Measurements from ENCODE around the gene PKP4. TPM values are rescaled to one million over a fixed set of nuclear protein-coding genes. Genes with fewer than 3 reads are reported as not detected.

PKP4 gene
- total and polyA plus RNA-seq, 9 of the 15 experiments (the other 6 are each of a cell fraction or from before 2014, with no cell fraction given) = 24.6 to 99.1 (median 74.0) TPM

DNA sequence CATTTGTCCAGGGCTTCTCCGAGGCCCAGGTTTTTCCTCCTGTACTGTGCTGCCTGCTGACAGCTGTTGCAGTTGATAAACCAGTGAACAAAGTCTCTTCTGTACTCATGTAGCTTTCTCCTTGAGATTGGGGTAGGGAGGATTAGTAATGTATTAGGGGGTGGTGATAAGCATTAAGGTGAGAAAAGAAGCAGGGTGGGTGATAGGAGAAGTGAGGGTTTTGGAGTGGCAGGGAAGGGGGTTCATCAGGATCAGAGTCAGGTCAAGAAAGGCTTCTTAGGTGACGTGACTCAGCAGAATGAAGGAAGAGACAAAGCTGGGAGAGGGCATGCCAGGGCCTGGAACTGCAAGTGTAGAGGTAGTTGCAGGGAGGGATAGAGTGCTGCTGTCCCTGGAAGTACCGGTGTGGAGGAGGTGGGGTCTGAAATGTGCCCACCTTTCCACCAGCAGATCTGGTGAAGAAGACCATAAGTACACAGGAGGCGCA, 48.7 kb downstream of the PKP4 start (continued):
- TF ChIP-seq CXXC5 (CRISPR knock-in tag; IDR thresholded peaks at IDR 0.05) (no peak), L3MBTL2 (IDR thresholded peaks at IDR 0.05) (peak; percentile 37; the same call in 1 of the 2 replicates), SUPT5H (IDR thresholded peaks at IDR 0.05) (peak; percentile 21; the same call in 1 of the 2 replicates), CHD4 (IDR thresholded peaks at IDR 0.05; ENCODE audit: insufficient read depth, insufficient replicate concordance, low read depth, low read length, poor library complexity, severe bottlenecking) (no peak), FOSL1 (tag; conservative IDR thresholded peaks at IDR 0.05) (no peak), ZBTB17 (CRISPR knock-in tag; IDR thresholded peaks at IDR 0.05) (no peak), HLTF (IDR thresholded peaks at IDR 0.05) (peak; percentile 80; the same call in 1 of the 2 replicates), NFIC (IDR thresholded peaks at IDR 0.05) (peak; percentile 65), DIDO1 (tag; IDR thresholded peaks at IDR 0.05; ENCODE audit: low read depth) (0 out of 2 replicates have a peak, but pooled peaks have one; percentile 27), EP300 (IDR thresholded peaks at IDR 0.05; ENCODE audit: low read length) (peak; percentile 47; the same call in 1 of the 2 replicates)
- TF ChIP-seq, protein P1, sequence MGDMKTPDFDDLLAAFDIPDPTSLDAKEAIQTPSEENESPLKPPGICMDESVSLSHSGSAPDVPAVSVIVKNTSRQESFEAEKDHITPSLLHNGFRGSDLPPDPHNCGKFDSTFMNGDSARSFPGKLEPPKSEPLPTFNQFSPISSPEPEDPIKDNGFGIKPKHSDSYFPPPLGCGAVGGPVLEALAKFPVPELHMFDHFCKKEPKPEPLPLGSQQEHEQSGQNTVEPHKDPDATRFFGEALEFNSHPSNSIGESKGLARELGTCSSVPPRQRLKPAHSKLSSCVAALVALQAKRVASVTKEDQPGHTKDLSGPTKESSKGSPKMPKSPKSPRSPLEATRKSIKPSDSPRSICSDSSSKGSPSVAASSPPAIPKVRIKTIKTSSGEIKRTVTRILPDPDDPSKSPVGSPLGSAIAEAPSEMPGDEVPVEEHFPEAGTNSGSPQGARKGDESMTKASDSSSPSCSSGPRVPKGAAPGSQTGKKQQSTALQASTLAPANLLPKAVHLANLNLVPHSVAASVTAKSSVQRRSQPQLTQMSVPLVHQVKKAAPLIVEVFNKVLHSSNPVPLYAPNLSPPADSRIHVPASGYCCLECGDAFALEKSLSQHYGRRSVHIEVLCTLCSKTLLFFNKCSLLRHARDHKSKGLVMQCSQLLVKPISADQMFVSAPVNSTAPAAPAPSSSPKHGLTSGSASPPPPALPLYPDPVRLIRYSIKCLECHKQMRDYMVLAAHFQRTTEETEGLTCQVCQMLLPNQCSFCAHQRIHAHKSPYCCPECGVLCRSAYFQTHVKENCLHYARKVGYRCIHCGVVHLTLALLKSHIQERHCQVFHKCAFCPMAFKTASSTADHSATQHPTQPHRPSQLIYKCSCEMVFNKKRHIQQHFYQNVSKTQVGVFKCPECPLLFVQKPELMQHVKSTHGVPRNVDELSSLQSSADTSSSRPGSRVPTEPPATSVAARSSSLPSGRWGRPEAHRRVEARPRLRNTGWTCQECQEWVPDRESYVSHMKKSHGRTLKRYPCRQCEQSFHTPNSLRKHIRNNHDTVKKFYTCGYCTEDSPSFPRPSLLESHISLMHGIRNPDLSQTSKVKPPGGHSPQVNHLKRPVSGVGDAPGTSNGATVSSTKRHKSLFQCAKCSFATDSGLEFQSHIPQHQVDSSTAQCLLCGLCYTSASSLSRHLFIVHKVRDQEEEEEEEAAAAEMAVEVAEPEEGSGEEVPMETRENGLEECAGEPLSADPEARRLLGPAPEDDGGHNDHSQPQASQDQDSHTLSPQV (IDR thresholded peaks at IDR 0.05) = peak; percentile 55
- TF ChIP-seq, protein P2, sequence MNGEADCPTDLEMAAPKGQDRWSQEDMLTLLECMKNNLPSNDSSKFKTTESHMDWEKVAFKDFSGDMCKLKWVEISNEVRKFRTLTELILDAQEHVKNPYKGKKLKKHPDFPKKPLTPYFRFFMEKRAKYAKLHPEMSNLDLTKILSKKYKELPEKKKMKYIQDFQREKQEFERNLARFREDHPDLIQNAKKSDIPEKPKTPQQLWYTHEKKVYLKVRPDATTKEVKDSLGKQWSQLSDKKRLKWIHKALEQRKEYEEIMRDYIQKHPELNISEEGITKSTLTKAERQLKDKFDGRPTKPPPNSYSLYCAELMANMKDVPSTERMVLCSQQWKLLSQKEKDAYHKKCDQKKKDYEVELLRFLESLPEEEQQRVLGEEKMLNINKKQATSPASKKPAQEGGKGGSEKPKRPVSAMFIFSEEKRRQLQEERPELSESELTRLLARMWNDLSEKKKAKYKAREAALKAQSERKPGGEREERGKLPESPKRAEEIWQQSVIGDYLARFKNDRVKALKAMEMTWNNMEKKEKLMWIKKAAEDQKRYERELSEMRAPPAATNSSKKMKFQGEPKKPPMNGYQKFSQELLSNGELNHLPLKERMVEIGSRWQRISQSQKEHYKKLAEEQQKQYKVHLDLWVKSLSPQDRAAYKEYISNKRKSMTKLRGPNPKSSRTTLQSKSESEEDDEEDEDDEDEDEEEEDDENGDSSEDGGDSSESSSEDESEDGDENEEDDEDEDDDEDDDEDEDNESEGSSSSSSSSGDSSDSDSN (IDR thresholded peaks at IDR 0.05; ENCODE audit: borderline replicate concordance in 1 of 2, low read depth in 2 of 2, low read length in 2 of 2) = 0 out of 4 replicates have a peak, but pooled peaks of 1 of the 2 experiments have one; percentile 38
- TF ChIP-seq, protein P3, sequence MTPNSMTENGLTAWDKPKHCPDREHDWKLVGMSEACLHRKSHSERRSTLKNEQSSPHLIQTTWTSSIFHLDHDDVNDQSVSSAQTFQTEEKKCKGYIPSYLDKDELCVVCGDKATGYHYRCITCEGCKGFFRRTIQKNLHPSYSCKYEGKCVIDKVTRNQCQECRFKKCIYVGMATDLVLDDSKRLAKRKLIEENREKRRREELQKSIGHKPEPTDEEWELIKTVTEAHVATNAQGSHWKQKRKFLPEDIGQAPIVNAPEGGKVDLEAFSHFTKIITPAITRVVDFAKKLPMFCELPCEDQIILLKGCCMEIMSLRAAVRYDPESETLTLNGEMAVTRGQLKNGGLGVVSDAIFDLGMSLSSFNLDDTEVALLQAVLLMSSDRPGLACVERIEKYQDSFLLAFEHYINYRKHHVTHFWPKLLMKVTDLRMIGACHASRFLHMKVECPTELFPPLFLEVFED (CRISPR knock-in tag; conservative IDR thresholded peaks at IDR 0.05) = 0 out of 2 replicates have a peak, but pooled peaks have one; percentile 61
- TF ChIP-seq, protein P4, sequence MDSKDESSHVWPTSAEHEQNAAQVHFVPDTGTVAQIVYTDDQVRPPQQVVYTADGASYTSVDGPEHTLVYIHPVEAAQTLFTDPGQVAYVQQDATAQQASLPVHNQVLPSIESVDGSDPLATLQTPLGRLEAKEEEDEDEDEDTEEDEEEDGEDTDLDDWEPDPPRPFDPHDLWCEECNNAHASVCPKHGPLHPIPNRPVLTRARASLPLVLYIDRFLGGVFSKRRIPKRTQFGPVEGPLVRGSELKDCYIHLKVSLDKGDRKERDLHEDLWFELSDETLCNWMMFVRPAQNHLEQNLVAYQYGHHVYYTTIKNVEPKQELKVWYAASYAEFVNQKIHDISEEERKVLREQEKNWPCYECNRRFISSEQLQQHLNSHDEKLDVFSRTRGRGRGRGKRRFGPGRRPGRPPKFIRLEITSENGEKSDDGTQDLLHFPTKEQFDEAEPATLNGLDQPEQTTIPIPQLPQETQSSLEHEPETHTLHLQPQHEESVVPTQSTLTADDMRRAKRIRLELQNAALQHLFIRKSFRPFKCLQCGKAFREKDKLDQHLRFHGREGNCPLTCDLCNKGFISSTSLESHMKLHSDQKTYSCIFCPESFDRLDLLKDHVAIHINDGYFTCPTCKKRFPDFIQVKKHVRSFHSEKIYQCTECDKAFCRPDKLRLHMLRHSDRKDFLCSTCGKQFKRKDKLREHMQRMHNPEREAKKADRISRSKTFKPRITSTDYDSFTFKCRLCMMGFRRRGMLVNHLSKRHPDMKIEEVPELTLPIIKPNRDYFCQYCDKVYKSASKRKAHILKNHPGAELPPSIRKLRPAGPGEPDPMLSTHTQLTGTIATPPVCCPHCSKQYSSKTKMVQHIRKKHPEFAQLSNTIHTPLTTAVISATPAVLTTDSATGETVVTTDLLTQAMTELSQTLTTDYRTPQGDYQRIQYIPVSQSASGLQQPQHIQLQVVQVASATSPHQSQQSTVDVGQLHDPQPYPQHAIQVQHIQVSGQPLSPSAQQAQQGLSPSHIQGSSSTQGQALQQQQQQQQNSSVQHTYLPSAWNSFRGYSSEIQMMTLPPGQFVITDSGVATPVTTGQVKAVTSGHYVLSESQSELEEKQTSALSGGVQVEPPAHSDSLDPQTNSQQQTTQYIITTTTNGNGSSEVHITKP (IDR thresholded peaks at IDR 0.05; ENCODE audit: partially characterized antibody) = peak; percentile 39
- TF ChIP-seq, protein P5, sequence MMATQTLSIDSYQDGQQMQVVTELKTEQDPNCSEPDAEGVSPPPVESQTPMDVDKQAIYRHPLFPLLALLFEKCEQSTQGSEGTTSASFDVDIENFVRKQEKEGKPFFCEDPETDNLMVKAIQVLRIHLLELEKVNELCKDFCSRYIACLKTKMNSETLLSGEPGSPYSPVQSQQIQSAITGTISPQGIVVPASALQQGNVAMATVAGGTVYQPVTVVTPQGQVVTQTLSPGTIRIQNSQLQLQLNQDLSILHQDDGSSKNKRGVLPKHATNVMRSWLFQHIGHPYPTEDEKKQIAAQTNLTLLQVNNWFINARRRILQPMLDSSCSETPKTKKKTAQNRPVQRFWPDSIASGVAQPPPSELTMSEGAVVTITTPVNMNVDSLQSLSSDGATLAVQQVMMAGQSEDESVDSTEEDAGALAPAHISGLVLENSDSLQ (IDR thresholded peaks at IDR 0.05) = peak; percentile 72
